A673 (cell line): ENCODE results near the gene PRKCB. TPM values are rescaled to one million over a fixed set of nuclear protein-coding genes. Genes with fewer than 3 reads are reported as not detected.

Source experiments
- BruUV-seq: library from RNA; stranded (reverse); fragments of 400-500 nt; replicated peaks from 2 replicates; lab custom pipeline; 2021; lab: Mats Ljungman, UMichigan
- CTCF ChIA-PET: fragments of 300-600 bp; sonication (Branson Sonifier 250); formaldehyde crosslinking; loops from one replicate; lab custom pipeline; 2022; ENCODE audit warnings: antibody characterized with exemption; lab: Charles Lee
- POLR2A ChIA-PET: fragments of 300-600 bp; sonication (Branson Sonifier 250); formaldehyde crosslinking; loops from one replicate; lab custom pipeline; 2022; ENCODE audit warnings: antibody characterized with exemption; ENCODE audit not compliant: low non-redundant PET; lab: Charles Lee
- DNase-seq: peaks from one replicate; pipeline ENCODE4 v3.0.0-alpha.2; 2015; ENCODE audit warnings: low spot score
- H3K27ac ChIP-seq: fragments of 200-600 bp; sonication (generic); 2 replicates; pipeline ENCODE4 v1.5.1; 2016; ENCODE audit warnings: mixed run types, low read depth, mild to moderate bottlenecking, mixed read lengths, antibody characterized with exemption, low read length; ENCODE audit not compliant: poor library complexity, severe bottlenecking
- H3K27me3 ChIP-seq: fragments of 200-600 bp; sonication (generic); replicated peaks from 2 replicates; pipeline ENCODE4 v1.6.1; 2017; ENCODE audit warnings: mixed run types, low read depth, mild to moderate bottlenecking, mixed read lengths, antibody characterized with exemption, low read length; ENCODE audit not compliant: insufficient read depth, poor library complexity
- H3K36me3 ChIP-seq: fragments of 200-600 bp; sonication (generic); 2 replicates; pipeline ENCODE4 v1.6.1; 2016; ENCODE audit warnings: mixed run types, mild to moderate bottlenecking, mixed read lengths, antibody characterized with exemption, low read length; ENCODE audit not compliant: insufficient read depth, poor library complexity, severe bottlenecking
- H3K4me1 ChIP-seq: fragments of 200-600 bp; sonication (generic); 2 replicates; pipeline ENCODE4 v1.6.1; 2017; ENCODE audit warnings: mixed run types, mild to moderate bottlenecking, mixed read lengths, antibody characterized with exemption, low read length; ENCODE audit not compliant: insufficient read depth, poor library complexity, severe bottlenecking
- H3K4me3 ChIP-seq: fragments of 200-600 bp; sonication (generic); 2 replicates; pipeline ENCODE4 v1.5.1; 2016; ENCODE audit warnings: low read depth, mixed run types, mild to moderate bottlenecking, mixed read lengths, low read length; ENCODE audit not compliant: poor library complexity, severe bottlenecking
- H3K9me3 ChIP-seq: fragments of 200-600 bp; sonication (generic); 2 replicates; pipeline ENCODE4 v1.6.1; 2016; ENCODE audit warnings: mixed run types, low read depth, mild to moderate bottlenecking, mixed read lengths, antibody characterized with exemption, low read length; ENCODE audit not compliant: poor library complexity, severe bottlenecking
- CTCF ChIP-seq: fragments of 300-800, 200-600 bp; sonication (generic); conservative IDR thresholded peaks from 2 replicates; pipeline ENCODE4 v1.5.1; 2017; ENCODE audit warnings: low read depth, mild to moderate bottlenecking, antibody characterized with exemption, low read length, moderate library complexity, mixed read lengths
- EZH2 ChIP-seq: fragments of 200-600 bp; sonication (generic); IDR thresholded peaks from 2 replicates; pipeline ENCODE4 v1.6.1; 2017; ENCODE audit warnings: borderline replicate concordance, low read depth, mild to moderate bottlenecking, mixed read lengths, antibody characterized with exemption, low read length; ENCODE audit not compliant: poor library complexity, severe bottlenecking
- intact Hi-C: fragments of 100-400 bp; cut with micrococcal nuclease; formaldehyde crosslinking; loops from one replicate; pipeline ENCODE4 v1.10.0; 2022; ENCODE audit not compliant: unreplicated experiment
- total RNA-seq: library from RNA; stranded (reverse); gene quantifications from 2 replicates; pipeline ENCODE4 v1.2.3, GENCODE V29; 2021

Gene PRKCB
- total RNA-seq, 1 experiment from 2014 or later, result 171 TPM

GRCh38 chr16:23944381-23944780 lies 108.6 kb downstream of the PRKCB start:
- no peak overlapping the region for H3K4me3 ChIP-seq
- DNase-seq, result no peak
- no TSS peak for BruUV-seq
- ChIA-PET CTCF (interaction anchor here (1.1 kb wide), 1 partner anchor 66 kb away, joined by 3 read pairs; no protein-coding TSS in a partner anchor), POLR2A (no interaction called here)
- peak overlapping the region; percentile 56 for H3K27ac ChIP-seq
- no peak for TF ChIP-seq CTCF
- TF ChIP-seq EZH2, result no peak
- H3K9me3 ChIP-seq, result no peaks in the 10 kb centered on the region
- H3K4me1 ChIP-seq, result peaks cover 78% of the 10 kb centered on the region
- no peaks in the 10 kb centered on the region for H3K27me3 ChIP-seq
- intact Hi-C loops, result no loop called here
- H3K36me3 ChIP-seq, result no peaks in the 10 kb centered on the region

GRCh38 chr16:23945243-23945642 lies 109.5 kb downstream of the PRKCB start:
- ChIA-PET POLR2A (no interaction called here), CTCF (no interaction called here)
- no peaks in the 10 kb centered on the region for H3K9me3 ChIP-seq

GRCh38 chr16:23947838-23948237 lies 112.1 kb downstream of the PRKCB start:
- ChIA-PET CTCF (no interaction called here), POLR2A (interaction anchor here (0.6 kb wide), 1 partner anchor 45 kb away, joined by 3 read pairs; no protein-coding TSS in a partner anchor)
- TF ChIP-seq EZH2, result no peak

More at GRCh38 chr16:23945243-23945642, 109.5 kb downstream of the PRKCB start:
- peak overlapping the region; percentile 27 for H3K27ac ChIP-seq
- H3K36me3 ChIP-seq, result no peaks in the 10 kb centered on the region
- DNase-seq, result no peak
- intact Hi-C loops, result no loop called here
- no TSS peak for BruUV-seq
- no peak overlapping the region for H3K4me3 ChIP-seq
- peaks cover 79% of the 10 kb centered on the region for H3K4me1 ChIP-seq
- TF ChIP-seq CTCF (no peak), EZH2 (no peak)
- no peaks in the 10 kb centered on the region for H3K27me3 ChIP-seq

DNA sequence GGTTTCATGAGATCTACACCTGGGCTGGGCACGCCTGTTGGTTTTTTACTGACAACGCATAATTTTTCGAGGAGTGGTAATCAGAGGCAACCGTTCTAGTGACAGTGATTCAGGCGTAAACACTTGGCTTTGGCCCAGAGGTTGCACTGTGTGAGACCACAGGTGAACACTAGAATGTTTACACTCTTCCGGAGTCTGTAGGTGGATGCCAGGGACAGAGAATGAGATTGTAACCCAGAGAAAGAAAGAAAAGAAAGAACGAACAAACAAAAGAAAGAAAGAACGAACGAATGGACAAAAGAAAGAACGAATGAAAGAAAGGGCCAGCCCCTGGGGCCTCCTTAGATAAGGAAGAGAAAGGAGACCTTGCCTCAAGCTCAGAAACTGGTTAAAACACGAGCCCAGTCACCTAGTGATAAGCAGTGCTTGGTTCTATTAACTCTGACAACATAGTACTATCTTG lies 113.2 kb downstream of the PRKCB start:
- ChIA-PET CTCF (no interaction called here), POLR2A (no interaction called here)
- H3K36me3 ChIP-seq, result no peaks in the 10 kb centered on the region
- no peaks in the 10 kb centered on the region for H3K9me3 ChIP-seq
- H3K4me3 ChIP-seq, result no peak overlapping the region
- TF ChIP-seq CTCF (no peak), EZH2 (no peak)
- H3K27ac ChIP-seq, result peak overlapping the region; percentile 94
- DNase-seq, result no peak
- H3K27me3 ChIP-seq, result no peaks in the 10 kb centered on the region
- peaks cover 76% of the 10 kb centered on the region for H3K4me1 ChIP-seq
- BruUV-seq, result no TSS peak
- intact Hi-C loops, result no loop called here

More at GRCh38 chr16:23947838-23948237, 112.1 kb downstream of the PRKCB start:
- Histone ChIP-seq H3K4me3 (no peak overlapping the region), H3K27ac (peak overlapping the region; percentile 47), H3K36me3 (no peaks in the 10 kb centered on the region), H3K27me3 (no peaks in the 10 kb centered on the region), H3K9me3 (no peaks in the 10 kb centered on the region), H3K4me1 (peaks cover 78% of the 10 kb centered on the region)
- intact Hi-C loops, result no loop called here
- BruUV-seq, result no TSS peak
- DNase-seq, result no peak
